Heart left ventricle (tissue), 16 donors: ENCODE results near the gene SLC34A3. TPM values are rescaled to one million over a fixed set of nuclear protein-coding genes. Genes with fewer than 3 reads are reported as not detected.

Experiments
- ATAC-seq, 4 donors: fragments of 200-7000 bp; cut with Tn5 transposase; one replicate each; pipeline ENCODE4 v1.9.1; 2020 to 2022; ENCODE audit warnings: moderate library complexity in 4 of 4, mild to moderate bottlenecking in 3 of 4, moderate number of reproducible peaks in 1 of 4
- DNase-seq, 5 donors: peaks; one replicate each; pipeline ENCODE4 v3.0.0-alpha.2; 2020
- H3K27ac ChIP-seq, 12 donors: fragments of 200-600 bp; sonication (generic) in 4 of 12; one replicate each; pipeline versions ENCODE4 v1.5.0 to v1.8.0; 2016 to 2022; ENCODE audit warnings: mild to moderate bottlenecking in 2 of 12
- H3K27me3 ChIP-seq, 9 donors: fragments of 200-600 bp; sonication (generic) in 2 of 9; one replicate each; pipeline versions ENCODE4 v1.5.1 to v1.8.0; 2016 to 2022; ENCODE audit warnings: mild to moderate bottlenecking in 3 of 9
- H3K36me3 ChIP-seq, 9 donors: fragments of 200-600 bp; sonication (generic) in 2 of 9; one replicate each; pipeline versions ENCODE4 v1.5.0 to v1.8.0; 2018 to 2022; ENCODE audit warnings: mild to moderate bottlenecking in 2 of 9
- H3K4me1 ChIP-seq, 12 donors: fragments of 200-600 bp; sonication (generic) in 4 of 12; one replicate each; pipeline versions ENCODE4 v1.5.0 to v1.8.0; 2016 to 2022; ENCODE audit warnings: mild to moderate bottlenecking in 3 of 12
- H3K4me3 ChIP-seq, 12 donors: fragments of 200-600 bp; sonication (generic) in 4 of 12; one replicate each; pipeline versions ENCODE4 v1.5.0 to v1.8.0; 2017 to 2022; ENCODE audit warnings: mild to moderate bottlenecking in 9 of 12, moderate library complexity in 4 of 12
- H3K9me3 ChIP-seq, 12 donors: fragments of 200-600 bp; sonication (generic) in 4 of 12; one replicate each; pipeline versions ENCODE4 v1.5.0 to v1.8.0; 2016 to 2022; ENCODE audit warnings: mild to moderate bottlenecking in 1 of 12
- POLR2A ChIP-seq, 2 donors: fragments of 450-650 bp; IDR thresholded peaks; one replicate each; pipeline ENCODE4 v1.6.1; 2017; ENCODE audit warnings: antibody characterized with exemption in 2 of 2, mild to moderate bottlenecking in 2 of 2, moderate library complexity in 2 of 2
- WGBS, 4 donors: extraction: QIAGEN DNeasy Blood & Tissue Kit in 2 of 4; methylation state at CpG; one replicate each; pipeline versions ENCODE4 v1.1.5 to v1.1.7; 2013 to 2018; 5-methylcytosine and 5-hydroxymethylcytosine counted together
- intact Hi-C, 10 donors: fragments of 100-400 bp; cut with DNase I; formaldehyde crosslinking; loops; one replicate each; pipeline versions ENCODE4 v1.11.1 to v1.14.2; 2022
- polyA plus RNA-seq, 2 donors: library from polyadenylated mRNA; stranded (reverse); fragments of 200-250 nt; gene quantifications; one replicate each; pipeline ENCODE4 v1.2.3, GENCODE V29; 2013
- total RNA-seq, 9 donors: library from RNA; depleted of rRNA in 2 of 9; stranded (reverse); fragments of >200 nt in 2 of 9; fragmentation: NEBNext Ultra II Directional in 3 of 9; extraction: Animal tissue kit (Norgen Biotek cat#: 25700) in 3 of 9; gene quantifications; one replicate each; pipeline versions ENCODE4 v1.1.0 to v1.2.4, GENCODE V29; 2016 to 2023
- TF ChIP-seq, protein P1 (sequence below), 12 donors: fragments of 200-600 bp; sonication (generic) in 4 of 12; IDR thresholded peaks; one replicate each; pipeline versions ENCODE4 v1.5.0 to v1.8.0; 2018 to 2022; ENCODE audit warnings: antibody characterized with exemption in 12 of 12, mild to moderate bottlenecking in 5 of 12
- donor health status: ischemic (EF 13 %, LVEDD 7.1; RV severe dilation, severe dysfunction).
- donor health status: healthy with polysubstance abuse.
- donor health status: DM: no; HTN: yes; CAD: no.
- donor health status: DM: no; HTN: no; CAD: no.
- donor health status: ischemic (EF 25% LVEDD 6.9; RV normal size, moderate dysfunction).
- donor health status: ischemic (EF 25% LVEDD 5.7; RV mildly dilated, moderate dysfunction).
- donor health status: healthy.
- donor health status: DM: yes; HTN: yes; CAD: no.
- donor health status: ischemic (EF 35%, LVEDD 5.7; RV mildly dilated, moderate dysfunction).
- donor health status: nonischemic (EF 11% LVEDD 7.7; RV severe dilation, severe dysfunction).
- donor health status: DM: yes; HTN: yes; CAD: no.
- donor health status: PGD.
- donor health status: ischemic (EF 29% LVEDD 5.4; RV normal size, mild dysfunction).
- donor health status: nonischemic (EF 23%, LVEDD 6.1; RV moderate dilation, normal function).

Gene SLC34A3
- total and polyA plus RNA-seq, 11 donors = not detected

DNA sequence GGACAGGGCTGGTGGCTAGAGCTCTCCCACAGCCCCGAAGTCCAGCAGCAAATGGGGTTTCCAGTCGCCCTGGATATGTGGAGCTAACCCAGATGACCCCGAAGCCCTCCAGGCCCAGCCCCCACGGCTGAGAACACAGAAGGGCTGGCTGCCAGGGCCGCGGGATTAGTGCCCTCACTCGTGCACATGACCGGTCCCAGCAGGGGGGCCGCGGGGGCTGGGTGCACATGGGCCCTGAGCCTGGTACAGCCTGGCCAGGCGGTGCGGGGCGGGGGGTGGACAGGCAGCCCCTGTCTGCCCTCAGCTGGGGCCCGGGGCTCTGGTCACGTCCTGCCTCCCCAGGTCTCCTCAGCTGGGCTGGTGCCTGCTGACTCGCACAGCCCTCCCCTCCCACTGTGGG, 36.3 kb upstream of the SLC34A3 start:
- WGBS, 4 donors = 24 to 50% (median 45%) methylated on average over 3 to 16 of the region's 16 CpGs
- peaks cover 0 to 30% (median 24%) of the 10 kb centered on the region in 9 donors for H3K36me3 ChIP-seq
- H3K27ac ChIP-seq = peak overlapping the region; percentile 26 to 89 (median 66)
- DNase-seq (peak; percentile 68 to 92 (median 80)), ATAC-seq (peak; percentile 63 to 90 (median 76))
- H3K9me3 ChIP-seq = no peaks in the 10 kb centered on the region
- H3K4me1 ChIP-seq = peaks cover 13 to 90% (median 66%) of the 10 kb centered on the region in 12 donors
- no peaks in the 10 kb centered on the region for H3K27me3 ChIP-seq
- intact Hi-C loops = loop anchor here in 1 of 10 donors (5.0 kb wide), 1 partner anchor 33 kb away; the partner anchor contains the start of genes CYSRT1 and RNF224
- H3K4me3 ChIP-seq = peak overlapping the region in 6 of 12 donors; percentile 10 to 37 (median 30)
- TF ChIP-seq, protein P1, sequence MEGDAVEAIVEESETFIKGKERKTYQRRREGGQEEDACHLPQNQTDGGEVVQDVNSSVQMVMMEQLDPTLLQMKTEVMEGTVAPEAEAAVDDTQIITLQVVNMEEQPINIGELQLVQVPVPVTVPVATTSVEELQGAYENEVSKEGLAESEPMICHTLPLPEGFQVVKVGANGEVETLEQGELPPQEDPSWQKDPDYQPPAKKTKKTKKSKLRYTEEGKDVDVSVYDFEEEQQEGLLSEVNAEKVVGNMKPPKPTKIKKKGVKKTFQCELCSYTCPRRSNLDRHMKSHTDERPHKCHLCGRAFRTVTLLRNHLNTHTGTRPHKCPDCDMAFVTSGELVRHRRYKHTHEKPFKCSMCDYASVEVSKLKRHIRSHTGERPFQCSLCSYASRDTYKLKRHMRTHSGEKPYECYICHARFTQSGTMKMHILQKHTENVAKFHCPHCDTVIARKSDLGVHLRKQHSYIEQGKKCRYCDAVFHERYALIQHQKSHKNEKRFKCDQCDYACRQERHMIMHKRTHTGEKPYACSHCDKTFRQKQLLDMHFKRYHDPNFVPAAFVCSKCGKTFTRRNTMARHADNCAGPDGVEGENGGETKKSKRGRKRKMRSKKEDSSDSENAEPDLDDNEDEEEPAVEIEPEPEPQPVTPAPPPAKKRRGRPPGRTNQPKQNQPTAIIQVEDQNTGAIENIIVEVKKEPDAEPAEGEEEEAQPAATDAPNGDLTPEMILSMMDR (IDR thresholded peaks at IDR 0.05) = no peak
- TF ChIP-seq POLR2A (IDR thresholded peaks at IDR 0.05) = no peak

- H3K4me1 ChIP-seq = peaks cover 12 to 90% (median 65%) of the 10 kb centered on the region in 12 donors
- no peak for DNase-seq
- no peak for TF ChIP-seq POLR2A (IDR thresholded peaks at IDR 0.05)
- TF ChIP-seq, protein P1 (IDR thresholded peaks at IDR 0.05) = no peak
- WGBS, 4 donors = 71 to 87% (median 75%) methylated on average over 4 to 10 of the region's 10 CpGs
- intact Hi-C loops = loop anchor here in 1 of 10 donors (5.0 kb wide), 1 partner anchor 32 kb away; the partner anchor contains the start of genes CYSRT1 and RNF224
- peaks cover 0 to 27% (median 22%) of the 10 kb centered on the region in 9 donors for H3K36me3 ChIP-seq
- no peaks in the 10 kb centered on the region for H3K9me3 ChIP-seq
- no peak for ATAC-seq
- peak overlapping the region in 11 of 12 donors; percentile 38 to 89 (median 70) for H3K27ac ChIP-seq
- peak overlapping the region in 4 of 12 donors; percentile 12 to 37 (median 30) for H3K4me3 ChIP-seq
- no peaks in the 10 kb centered on the region for H3K27me3 ChIP-seq
These were observed 35.8 kb upstream of the SLC34A3 start for GRCh38 chr9:137194909-137195308.

DNA sequence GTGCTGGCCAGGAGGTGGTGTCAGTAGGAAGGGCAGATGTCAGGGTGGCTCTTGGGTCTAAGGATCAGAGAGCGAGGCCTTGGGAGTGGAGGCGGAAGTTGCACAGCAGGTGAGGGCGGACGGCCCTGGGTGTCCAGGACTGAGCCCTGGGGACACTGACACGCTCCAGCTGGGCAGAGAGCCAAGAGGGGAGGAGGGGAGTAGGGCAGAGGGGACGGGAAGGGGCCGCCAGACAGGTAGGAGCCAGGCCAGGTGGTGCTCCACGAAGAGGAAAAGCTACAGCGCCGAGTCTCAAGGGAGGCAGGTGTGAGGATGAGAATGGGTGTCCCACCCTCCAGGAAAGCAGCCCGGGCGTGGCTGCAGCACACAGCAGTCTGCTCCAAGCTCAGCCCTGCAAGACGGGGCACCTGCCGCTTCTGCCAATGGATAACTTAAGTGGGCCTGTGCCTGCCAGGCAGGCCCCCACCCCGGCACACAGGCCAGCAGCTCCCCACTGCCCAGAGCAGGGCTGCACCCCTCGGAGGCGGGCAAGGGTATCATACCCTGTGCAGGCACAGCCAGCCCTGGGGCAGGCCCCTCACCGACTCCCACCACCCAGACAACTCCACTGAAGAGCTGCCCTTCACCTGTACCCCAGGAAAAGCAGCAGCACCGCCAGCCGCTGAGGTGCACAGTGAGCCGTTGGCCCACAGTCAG, 35.0 kb upstream of the SLC34A3 start:
- Histone ChIP-seq H3K27me3 (no peaks in the 10 kb centered on the region), H3K36me3 (peaks cover 0 to 19% (median 15%) of the 10 kb centered on the region in 9 donors), H3K4me1 (peaks cover 5 to 83% (median 58%) of the 10 kb centered on the region in 12 donors), H3K27ac (peak overlapping the region in 2 of 12 donors; percentile 75 to 89), H3K9me3 (no peaks in the 10 kb centered on the region), H3K4me3 (no peak overlapping the region)
- ATAC-seq (no peak), DNase-seq (no peak)
- intact Hi-C loops = no loop called here
- 55 to 74% (median 68%) methylated on average over 15 to 21 of the region's 21 CpGs for WGBS, 4 donors
- TF ChIP-seq, protein P1 (IDR thresholded peaks at IDR 0.05) = no peak
- TF ChIP-seq POLR2A (IDR thresholded peaks at IDR 0.05) = no peak
